GM18520 (cell line): ENCODE measurements around the gene NR4A3.
A peak's percentile ranks its signal among the peaks of the same experiment; 100 is the strongest.
"Not testable (repeated sequence)": the region's sequence is repeated elsewhere in the genome, so short reads cannot be mapped to it uniquely, and the experiment has no call there.

Source experiments
- ATAC-seq: cut with Tn5 transposase; IDR thresholded peaks from one replicate; pipeline ENCODE4 v1.9.1; 2021; ENCODE audit not compliant: unreplicated experiment

Gene NR4A3

DNA sequence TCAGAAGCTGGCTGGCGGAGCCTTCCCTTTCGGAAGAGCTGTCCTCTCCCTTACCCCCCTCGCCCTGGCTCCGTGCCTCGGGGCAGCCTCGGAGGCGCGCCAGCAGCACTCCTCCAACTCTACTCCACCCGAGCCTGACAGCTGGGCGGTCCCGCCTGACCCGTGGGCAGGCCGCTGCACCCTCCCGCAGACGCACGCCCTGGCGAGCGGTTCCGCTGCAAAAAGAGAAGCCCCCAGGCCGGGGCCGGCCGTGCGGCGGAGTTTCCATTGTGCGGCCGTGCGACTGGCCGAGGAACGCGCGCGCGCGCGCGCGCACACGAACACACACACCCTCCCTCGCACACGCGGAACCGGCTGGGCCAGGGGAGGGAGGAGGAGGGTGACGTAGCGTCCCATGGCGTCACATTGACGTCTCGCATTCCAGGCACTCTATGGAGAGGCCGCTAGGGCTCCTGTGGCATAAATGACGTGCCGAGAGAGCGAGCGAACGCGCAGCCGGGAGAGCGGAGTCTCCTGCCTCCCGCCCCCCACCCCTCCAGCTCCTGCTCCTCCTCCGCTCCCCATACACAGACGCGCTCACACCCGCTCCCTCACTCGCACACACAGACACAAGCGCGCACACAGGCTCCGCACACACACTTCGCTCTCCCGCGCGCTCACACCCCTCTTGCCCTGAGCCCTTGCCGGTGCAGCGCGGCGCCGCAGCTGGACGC, at the start of gene NR4A3:
Gene NR4A3 (plus strand): TSS at position 490 of the 713 bp plus-strand sequence. CDS start 6,158 bp downstream, outside the sequence.
- peak; percentile 34 for ATAC-seq

DNA sequence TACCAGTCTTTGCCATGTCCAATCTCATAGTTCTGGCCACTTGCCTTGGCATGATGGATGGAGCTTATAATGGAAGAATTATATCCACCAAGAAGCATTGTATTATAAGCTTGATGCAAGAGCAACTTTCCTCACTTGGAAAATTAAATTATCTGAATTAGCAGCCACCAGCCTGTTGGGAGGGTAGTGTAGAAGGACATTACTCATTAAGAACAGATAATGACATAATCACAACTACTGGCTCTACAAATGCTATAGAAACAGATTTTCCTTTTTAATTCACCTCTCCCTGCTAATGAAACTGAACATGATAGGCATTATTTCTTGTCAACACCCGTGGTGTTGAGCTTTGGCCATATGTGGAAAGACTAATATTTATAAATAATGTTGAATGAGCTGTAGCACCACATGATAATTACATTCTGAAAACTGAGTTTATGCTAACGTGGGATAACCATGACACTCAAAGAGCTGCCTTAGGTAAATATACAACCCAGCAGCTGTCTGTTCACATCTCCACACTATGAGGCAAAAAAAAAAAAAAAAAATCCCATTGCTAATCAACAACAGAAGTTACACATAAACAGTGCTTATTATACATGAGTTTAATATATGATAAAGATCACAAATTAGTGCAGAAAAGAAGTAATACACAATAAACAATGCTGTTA, 48.1 kb upstream of the NR4A3 start:
- no peak for ATAC-seq

GRCh38 chr9:99778308-99778707, 43.4 kb upstream of the NR4A3 start:
- ATAC-seq: no peak

- ATAC-seq: no peak
Measured at GRCh38 chr9:99778836-99779235, 42.8 kb upstream of the NR4A3 start.

DNA sequence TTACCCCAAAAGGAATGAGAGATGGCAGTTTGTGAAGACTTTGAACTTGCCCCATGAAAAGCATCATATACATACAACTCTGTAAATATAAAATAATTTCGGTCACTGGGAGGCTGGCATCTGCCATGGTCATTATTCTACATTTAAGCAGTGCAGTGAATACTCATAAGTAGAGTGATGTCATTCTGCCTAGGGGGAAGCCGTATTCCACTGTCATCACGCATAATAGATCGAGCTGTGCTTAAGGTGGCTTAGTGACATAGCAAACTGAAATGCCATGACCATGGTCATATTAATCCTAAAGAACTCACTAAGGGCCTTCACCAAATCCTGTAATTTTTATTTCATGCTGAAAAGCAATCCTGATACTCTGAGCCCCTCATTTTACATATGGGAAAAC, 42.4 kb upstream of the NR4A3 start:
- ATAC-seq: no peak

GRCh38 chr9:99782349-99782748, 39.3 kb upstream of the NR4A3 start:
- ATAC-seq: not testable (repeated sequence)

- no peak for ATAC-seq
Measured at GRCh38 chr9:99782962-99783718, 38.5 kb upstream of the NR4A3 start.

- no peak for ATAC-seq
Measured at GRCh38 chr9:99783799-99784198, 37.9 kb upstream of the NR4A3 start.

- ATAC-seq: no peak
Measured at GRCh38 chr9:99785010-99785590, 36.6 kb upstream of the NR4A3 start.

GRCh38 chr9:99787556-99787955, 34.1 kb upstream of the NR4A3 start:
- ATAC-seq: no peak

DNA sequence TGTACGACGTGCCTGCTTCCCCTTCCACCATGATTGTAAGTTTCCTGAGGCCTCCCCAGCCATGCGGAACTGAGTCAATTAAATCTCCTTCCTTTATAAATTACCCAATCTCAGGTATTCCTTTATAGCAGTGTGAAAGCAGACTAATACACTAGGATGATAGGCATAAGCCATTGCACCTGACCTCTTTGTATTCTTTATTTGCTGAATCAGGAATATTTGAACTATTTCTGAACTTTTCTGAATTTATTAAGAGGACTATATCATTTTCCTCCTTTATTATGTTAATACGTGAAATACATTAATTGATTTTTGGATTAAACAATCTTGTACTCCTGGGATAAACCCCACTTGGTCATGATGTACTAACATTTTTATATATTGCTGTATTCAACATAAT, 28.2 kb upstream of the NR4A3 start:
- ATAC-seq: no peak

- no peak for ATAC-seq
Measured at GRCh38 chr9:99796231-99796630, 25.5 kb upstream of the NR4A3 start.

DNA sequence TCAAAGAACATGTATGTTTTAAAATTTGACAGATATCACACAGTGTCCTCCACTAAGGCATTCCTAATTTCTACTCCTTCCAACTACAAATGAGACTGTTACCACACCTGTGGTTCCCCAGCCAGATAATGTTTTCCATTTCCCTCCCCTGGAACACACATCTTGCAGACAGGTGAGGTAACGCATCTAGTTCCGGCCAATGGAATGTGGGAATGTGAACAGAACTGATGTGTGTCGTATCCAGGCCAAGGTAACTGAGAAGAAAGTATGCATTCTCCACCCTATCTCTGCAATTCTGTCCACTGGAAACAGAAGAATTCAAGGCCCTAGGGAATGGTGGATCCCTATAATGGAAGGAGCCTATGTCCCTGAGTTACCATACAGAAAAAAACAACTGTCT, 19.9 kb upstream of the NR4A3 start:
- no peak for ATAC-seq

GRCh38 chr9:99803694-99804093, 18.0 kb upstream of the NR4A3 start:
- ATAC-seq: no peak

DNA sequence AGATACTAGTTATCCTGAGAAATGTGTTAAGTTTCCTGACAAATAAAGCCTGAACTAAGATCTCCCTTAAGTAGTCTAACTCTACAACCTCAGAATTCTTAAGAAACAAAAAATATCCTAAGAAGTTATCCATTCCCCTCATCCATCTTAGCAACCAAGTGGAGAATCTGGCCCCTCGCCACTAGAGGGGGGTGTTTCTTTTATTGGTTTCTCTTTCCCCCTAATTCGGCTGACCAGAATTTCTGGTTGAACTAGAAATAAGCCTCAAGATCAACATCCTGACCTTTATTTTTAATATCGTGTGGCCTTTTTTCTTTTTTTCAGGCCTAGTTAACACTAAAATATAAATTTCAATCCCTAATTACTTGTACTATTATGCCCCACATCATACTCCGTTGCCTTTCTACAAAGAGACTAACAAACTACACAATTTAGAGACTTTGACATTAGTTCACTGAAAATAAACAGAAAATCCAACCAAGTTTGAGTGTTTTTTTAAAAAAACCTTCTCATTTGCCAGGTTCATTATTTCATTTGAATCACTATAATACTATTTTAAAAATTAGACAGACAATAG, 14.3 kb upstream of the NR4A3 start:
- ATAC-seq: no peak

DNA sequence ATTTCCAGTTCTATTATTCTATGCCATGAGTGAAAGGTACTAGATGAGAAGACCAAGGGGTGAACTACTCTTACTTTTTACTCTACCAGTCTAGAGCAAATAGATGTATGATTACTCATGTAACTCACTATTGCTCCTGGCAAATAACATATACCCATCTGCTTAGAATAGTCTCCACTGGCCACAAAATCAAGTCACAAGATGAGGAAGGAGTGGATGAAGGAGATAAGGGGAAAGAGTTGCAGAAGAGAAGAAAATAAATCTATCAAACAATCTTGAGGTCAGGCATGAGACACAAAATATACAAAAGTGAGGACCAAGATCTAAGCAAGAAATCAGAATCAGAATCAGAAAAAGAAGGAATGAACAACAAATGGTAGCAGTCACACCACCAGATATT, 13.7 kb upstream of the NR4A3 start:
- ATAC-seq: no peak

DNA sequence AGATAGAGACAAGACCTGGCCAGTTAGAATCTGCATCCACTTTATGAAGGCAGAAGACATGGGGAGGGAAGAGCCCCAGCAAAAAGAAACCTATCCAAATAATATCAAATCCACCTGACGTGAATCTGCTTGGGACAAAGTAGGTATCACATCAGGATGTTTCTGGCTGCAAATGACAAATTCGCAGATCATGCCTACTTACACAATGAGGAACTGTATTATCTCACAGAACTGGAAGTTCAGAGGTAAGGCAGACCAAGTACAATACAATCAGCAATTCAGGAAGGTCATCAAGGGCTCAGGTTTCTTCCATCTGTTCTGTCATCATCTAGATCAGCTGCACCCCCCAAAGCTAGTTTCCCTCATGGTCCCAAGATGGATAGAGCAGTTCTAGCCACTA, 13.2 kb upstream of the NR4A3 start:
- ATAC-seq: no peak

DNA sequence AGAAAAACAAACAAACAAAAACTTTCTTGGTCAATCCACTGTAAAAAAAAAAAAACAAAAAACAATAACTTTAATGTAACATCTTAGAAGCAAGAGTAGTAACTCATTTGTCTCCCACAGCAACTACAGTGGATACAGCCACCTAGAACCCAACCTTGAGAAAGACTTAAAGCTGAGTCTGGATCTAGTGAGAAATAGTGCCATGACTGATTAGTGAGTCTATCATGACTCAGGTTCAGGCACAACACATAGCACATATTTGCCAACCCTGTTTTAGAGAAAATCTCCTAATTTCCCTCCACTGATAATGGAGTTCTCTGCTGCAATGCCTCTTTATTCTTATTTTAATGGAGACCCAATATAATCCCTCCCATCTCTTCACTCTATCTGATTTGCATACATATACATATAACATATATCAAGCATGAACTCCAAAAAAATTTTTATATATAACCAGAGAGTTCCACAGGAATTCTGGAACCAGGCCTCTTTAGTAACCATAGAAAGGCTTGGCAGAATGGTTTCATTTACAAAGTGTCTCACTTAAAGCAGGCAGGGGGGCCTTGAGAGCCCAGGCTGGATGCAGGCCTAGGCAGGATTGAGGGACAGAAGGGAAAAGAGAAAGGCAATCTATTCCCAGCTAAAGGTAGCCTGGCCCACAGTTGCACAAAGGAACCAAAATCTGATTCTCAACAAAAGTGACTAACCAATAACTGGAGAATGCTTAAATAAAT, 11.9 kb upstream of the NR4A3 start:
- ATAC-seq: no peak

GRCh38 chr9:99811172-99811571, 10.5 kb upstream of the NR4A3 start:
- ATAC-seq: no peak

DNA sequence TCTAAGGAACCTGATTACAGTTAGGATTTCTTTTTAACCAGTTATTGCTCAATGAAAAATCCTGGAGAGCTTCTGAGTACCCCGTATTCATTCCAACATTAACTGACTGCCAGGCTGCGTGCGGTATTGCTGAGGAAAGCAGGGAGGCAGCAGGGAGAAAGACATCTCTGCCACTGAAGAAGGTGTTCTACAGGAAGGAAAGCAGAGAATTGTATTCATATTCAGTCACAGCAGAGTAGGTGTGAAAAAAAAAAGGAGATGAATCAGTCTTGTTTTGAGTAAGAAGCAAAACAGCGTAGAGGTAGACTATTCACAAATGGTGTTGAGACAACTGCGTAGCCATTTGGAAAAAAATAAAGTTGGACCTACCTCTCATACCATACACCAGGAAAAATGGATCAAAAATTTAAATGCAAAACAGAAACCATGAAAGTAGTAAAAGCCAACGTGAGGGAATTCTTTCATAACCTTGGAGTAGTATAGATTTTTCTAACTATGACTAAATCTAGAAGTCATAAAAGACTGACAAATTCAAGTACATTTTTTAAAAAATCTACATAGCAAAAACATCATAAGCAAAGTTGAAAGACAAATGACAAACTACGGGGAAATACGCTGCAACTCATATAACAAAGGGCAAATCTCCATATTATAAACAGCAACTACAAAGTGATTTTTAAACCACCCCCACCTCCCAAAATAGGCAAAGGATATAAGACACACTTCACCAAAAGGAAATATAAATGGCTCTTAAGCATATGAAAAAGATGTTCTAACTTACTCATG, 9.9 kb upstream of the NR4A3 start:
- ATAC-seq: peak; percentile 79
